Left ventricle myocardium inferior (tissue), 1 donor: Measurements from ENCODE around the gene LUZP2. TPM values are rescaled to one million over a fixed set of nuclear protein-coding genes. Genes with fewer than 3 reads are reported as not detected.

Experiments used
- DNase-seq: peaks from one replicate; pipeline ENCODE4 v3.0.0-alpha.2; 2020
- H3K27ac ChIP-seq: fragments of 200-600 bp; replicated peaks from 2 replicates; pipeline ENCODE4 v1.8.0; 2021
- H3K27me3 ChIP-seq: fragments of 200-600 bp; 2 replicates; pipeline ENCODE4 v1.8.0; 2021; ENCODE audit warnings: low read depth
- H3K36me3 ChIP-seq: fragments of 200-600 bp; 2 replicates; pipeline ENCODE4 v1.8.0; 2021
- H3K4me1 ChIP-seq: fragments of 200-600 bp; 2 replicates; pipeline ENCODE4 v1.8.0; 2021
- H3K4me3 ChIP-seq: fragments of 200-600 bp; 2 replicates; pipeline ENCODE4 v1.8.0; 2021; ENCODE audit warnings: mild to moderate bottlenecking, moderate library complexity
- H3K9me3 ChIP-seq: fragments of 200-600 bp; replicated peaks from 2 replicates; pipeline ENCODE4 v1.8.0; 2021
- intact Hi-C: fragments of 100-400 bp; cut with micrococcal nuclease; formaldehyde crosslinking; loops from one replicate; pipeline ENCODE4 v1.11.0; 2022
- total RNA-seq: library from RNA; stranded (reverse); fragmentation: NEBNext Ultra II Directional; extraction: Animal tissue kit (Norgen Biotek cat#: 25700); gene quantifications from one replicate; pipeline ENCODE4 v1.2.1, GENCODE V29; 2021
- TF ChIP-seq, protein P1 (sequence below): fragments of 200-600 bp; IDR thresholded peaks from 2 replicates; pipeline ENCODE4 v1.8.0; 2021; ENCODE audit warnings: antibody characterized with exemption, mild to moderate bottlenecking, borderline replicate concordance
- donor health status: DM: no; HTN: yes; CAD: no; lungs with severe emphysema.

The LUZP2 gene
- total RNA-seq, 1 donor from 2014 or later, result not detected

DNA sequence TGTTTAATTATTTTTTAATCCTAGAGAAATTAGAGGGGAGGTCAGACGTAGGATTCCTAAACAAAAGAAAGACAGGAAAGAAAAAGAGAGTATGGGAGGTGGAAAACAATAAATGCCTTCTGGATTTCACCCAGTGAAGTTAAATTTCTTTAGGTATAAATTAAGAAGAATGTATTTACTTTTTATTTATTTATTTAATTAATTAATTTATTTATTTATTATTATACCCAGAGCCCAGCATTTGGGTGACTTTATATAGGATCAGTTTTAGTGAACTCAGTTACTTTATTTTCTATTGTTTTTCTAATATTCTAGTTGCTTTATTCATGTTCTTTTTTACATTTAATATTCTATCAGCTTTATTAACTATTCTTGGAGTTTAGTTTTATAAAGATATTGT is 551.8 kb downstream of the LUZP2 start:
- no peaks in the 10 kb centered on the region for H3K9me3 ChIP-seq
- no peak overlapping the region for H3K27ac ChIP-seq
- intact Hi-C loops, result no loop called here
- DNase-seq, result no peak
- no peak overlapping the region for H3K4me3 ChIP-seq
- no peaks in the 10 kb centered on the region for H3K27me3 ChIP-seq
- H3K4me1 ChIP-seq, result no peaks in the 10 kb centered on the region
- H3K36me3 ChIP-seq, result no peaks in the 10 kb centered on the region
- TF ChIP-seq, protein P1, sequence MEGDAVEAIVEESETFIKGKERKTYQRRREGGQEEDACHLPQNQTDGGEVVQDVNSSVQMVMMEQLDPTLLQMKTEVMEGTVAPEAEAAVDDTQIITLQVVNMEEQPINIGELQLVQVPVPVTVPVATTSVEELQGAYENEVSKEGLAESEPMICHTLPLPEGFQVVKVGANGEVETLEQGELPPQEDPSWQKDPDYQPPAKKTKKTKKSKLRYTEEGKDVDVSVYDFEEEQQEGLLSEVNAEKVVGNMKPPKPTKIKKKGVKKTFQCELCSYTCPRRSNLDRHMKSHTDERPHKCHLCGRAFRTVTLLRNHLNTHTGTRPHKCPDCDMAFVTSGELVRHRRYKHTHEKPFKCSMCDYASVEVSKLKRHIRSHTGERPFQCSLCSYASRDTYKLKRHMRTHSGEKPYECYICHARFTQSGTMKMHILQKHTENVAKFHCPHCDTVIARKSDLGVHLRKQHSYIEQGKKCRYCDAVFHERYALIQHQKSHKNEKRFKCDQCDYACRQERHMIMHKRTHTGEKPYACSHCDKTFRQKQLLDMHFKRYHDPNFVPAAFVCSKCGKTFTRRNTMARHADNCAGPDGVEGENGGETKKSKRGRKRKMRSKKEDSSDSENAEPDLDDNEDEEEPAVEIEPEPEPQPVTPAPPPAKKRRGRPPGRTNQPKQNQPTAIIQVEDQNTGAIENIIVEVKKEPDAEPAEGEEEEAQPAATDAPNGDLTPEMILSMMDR, result no peak

DNA sequence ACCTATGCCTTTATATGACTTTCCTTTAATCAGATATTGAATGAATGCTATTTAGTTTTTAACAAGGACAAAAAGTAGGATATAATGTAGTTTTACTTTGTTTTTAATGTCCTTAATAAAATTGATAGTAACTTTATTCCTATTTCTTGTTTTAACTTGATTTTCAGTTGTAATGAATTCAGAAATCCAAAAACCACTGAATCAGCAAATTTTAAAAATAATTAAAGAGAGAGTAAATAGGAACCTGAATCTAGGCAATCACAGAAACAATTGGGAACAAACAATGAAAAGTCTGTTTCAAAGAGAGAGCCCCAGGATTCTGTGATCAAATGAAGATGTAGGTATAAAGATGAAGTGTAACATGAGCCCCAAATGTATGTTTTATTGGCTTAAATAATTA is 556.0 kb downstream of the LUZP2 start:
- H3K4me3 ChIP-seq, result no peak overlapping the region
- TF ChIP-seq, protein P1, result no peak
- no peaks in the 10 kb centered on the region for H3K27me3 ChIP-seq

DNA sequence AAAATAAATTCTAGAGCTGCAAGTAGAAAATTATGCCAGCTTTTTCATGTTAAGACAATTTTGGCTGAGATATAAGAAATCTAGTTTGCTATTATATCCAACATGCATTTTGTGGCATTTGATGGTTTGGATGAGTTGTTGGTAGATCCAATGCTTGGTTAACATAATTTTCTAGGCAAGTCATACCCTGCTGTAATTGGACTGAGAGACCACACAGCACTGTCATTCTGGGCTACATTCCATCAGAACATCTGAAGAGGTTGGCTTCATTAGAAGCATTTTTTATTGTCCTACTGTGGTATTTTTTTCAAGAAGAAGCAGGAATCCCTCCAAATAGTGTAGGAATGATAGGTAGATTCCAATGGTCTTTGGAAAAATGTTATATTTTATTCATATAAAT is 561.0 kb downstream of the LUZP2 start:
- intact Hi-C loops, result no loop called here
- H3K27ac ChIP-seq, result no peak overlapping the region
- no peak for DNase-seq
- no peaks in the 10 kb centered on the region for H3K27me3 ChIP-seq
- TF ChIP-seq, protein P1, result no peak
- no peaks in the 10 kb centered on the region for H3K36me3 ChIP-seq
- H3K9me3 ChIP-seq, result no peaks in the 10 kb centered on the region
- no peaks in the 10 kb centered on the region for H3K4me1 ChIP-seq
- H3K4me3 ChIP-seq, result no peak overlapping the region

More for the DNA sequence above, 556.0 kb downstream of the LUZP2 start:
- Histone ChIP-seq H3K36me3 (no peaks in the 10 kb centered on the region), H3K9me3 (no peaks in the 10 kb centered on the region), H3K27ac (no peak overlapping the region), H3K4me1 (no peaks in the 10 kb centered on the region)
- no peak for DNase-seq
- intact Hi-C loops, result no loop called here

DNA sequence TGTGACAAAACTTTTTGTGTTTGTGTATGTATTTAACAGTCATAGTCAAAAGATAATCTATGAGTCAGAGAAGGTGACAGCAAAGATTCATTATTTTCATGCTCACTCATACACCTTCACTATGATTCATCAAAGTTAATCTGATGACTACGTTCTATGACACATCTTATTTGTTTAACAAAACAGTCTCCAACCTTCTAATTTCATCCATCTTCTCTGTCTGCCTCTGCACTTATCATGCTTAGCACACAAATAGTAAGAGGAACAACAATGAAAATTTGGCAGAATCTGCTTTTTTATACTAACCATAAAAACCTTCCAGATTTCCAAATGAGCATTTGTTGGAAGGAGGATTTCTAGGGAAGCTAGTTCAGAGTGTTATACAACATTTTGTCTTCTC is 568.9 kb downstream of the LUZP2 start:
- H3K27ac ChIP-seq, result no peak overlapping the region
- H3K36me3 ChIP-seq, result no peaks in the 10 kb centered on the region
- no peak for DNase-seq
- TF ChIP-seq, protein P1, result no peak
- H3K27me3 ChIP-seq, result no peaks in the 10 kb centered on the region
- no peaks in the 10 kb centered on the region for H3K4me1 ChIP-seq
- H3K4me3 ChIP-seq, result no peak overlapping the region
- intact Hi-C loops, result no loop called here
- H3K9me3 ChIP-seq, result no peaks in the 10 kb centered on the region

DNA sequence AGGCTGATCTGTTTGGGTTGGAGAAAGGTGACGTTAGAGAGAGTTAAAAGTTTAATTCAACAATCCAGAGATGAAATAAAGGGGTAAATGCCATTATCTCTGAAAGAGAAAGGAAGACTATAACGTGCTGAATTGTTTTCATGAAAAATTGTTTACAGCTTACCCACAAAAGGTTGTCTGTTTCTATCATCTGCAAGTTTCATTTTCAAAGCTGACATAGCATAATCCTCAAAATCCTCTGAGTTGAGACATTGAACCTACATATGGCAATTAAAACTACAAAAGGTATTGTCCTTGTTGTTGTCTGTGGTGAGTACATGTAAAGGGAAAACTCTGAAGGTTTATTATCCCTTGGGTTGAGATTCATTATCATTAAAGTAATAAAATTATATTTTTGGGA is 569.9 kb downstream of the LUZP2 start:
- H3K4me1 ChIP-seq, result no peaks in the 10 kb centered on the region
- H3K27me3 ChIP-seq, result no peaks in the 10 kb centered on the region
- H3K9me3 ChIP-seq, result no peaks in the 10 kb centered on the region
- no peak overlapping the region for H3K4me3 ChIP-seq
- DNase-seq, result no peak
- TF ChIP-seq, protein P1, result no peak
- H3K36me3 ChIP-seq, result no peaks in the 10 kb centered on the region
- intact Hi-C loops, result no loop called here
- H3K27ac ChIP-seq, result no peak overlapping the region

DNA sequence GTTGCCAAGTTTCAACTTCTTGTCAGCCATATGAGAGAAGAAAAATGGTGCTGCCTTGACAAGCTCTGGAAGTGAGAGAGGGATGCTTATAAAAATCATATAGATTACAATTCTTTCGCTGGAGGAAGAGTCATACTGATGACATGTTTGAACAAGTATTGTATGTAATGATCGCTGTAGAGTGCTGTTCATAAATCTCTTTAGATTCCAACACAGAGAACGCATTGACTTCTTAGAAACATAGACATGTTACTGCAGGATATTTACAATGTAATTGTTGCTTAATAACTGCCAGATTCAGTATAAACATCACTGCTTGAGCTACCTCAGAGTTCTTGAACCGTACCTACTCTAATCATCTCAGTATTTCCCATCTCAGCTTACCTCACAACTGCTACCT is 571.6 kb downstream of the LUZP2 start:
- H3K9me3 ChIP-seq, result peaks cover 9% of the 10 kb centered on the region
- no peaks in the 10 kb centered on the region for H3K4me1 ChIP-seq
- intact Hi-C loops, result no loop called here
- no peaks in the 10 kb centered on the region for H3K36me3 ChIP-seq
- H3K27ac ChIP-seq, result no peak overlapping the region
- no peak for DNase-seq
- no peak overlapping the region for H3K4me3 ChIP-seq
- TF ChIP-seq, protein P1, result no peak
- no peaks in the 10 kb centered on the region for H3K27me3 ChIP-seq
